Activated CD4-positive, CD25-positive, alpha-beta regulatory T cell treated with anti-CD3 and anti-CD28 coated beads, Interleukin-2, amount 50 U/mL, for 16 hours (primary cell): Measurements from ENCODE around the gene TMEM132D.

Experiments used
- DNase-seq: peaks from one replicate; pipeline ENCODE4 v3.0.0-alpha.2; 2020; ENCODE audit warnings: low read depth, low spot score

TMEM132D gene

GRCh38 chr12:129826273-129826672, 77.6 kb downstream of the TMEM132D start:
- DNase-seq: no peak

GRCh38 chr12:129825316-129825715, 78.5 kb downstream of the TMEM132D start:
- DNase-seq: no peak

- DNase-seq: no peak
Measured at GRCh38 chr12:129821964-129822363, 81.9 kb downstream of the TMEM132D start.

GRCh38 chr12:129819391-129819790, 84.4 kb downstream of the TMEM132D start:
- DNase-seq: no peak

GRCh38 chr12:129815846-129816245, 88.0 kb downstream of the TMEM132D start:
- no peak for DNase-seq

- DNase-seq: no peak
Measured at GRCh38 chr12:129811963-129812362, 91.9 kb downstream of the TMEM132D start.

- DNase-seq: no peak
Measured at GRCh38 chr12:129807136-129807535, 96.7 kb downstream of the TMEM132D start.

- no peak for DNase-seq
Measured at GRCh38 chr12:129791396-129791795, 112.4 kb downstream of the TMEM132D start.

- DNase-seq: no peak
Measured at GRCh38 chr12:129790930-129791329, 112.9 kb downstream of the TMEM132D start.

GRCh38 chr12:129790331-129790730, 113.5 kb downstream of the TMEM132D start:
- no peak for DNase-seq

- DNase-seq: no peak
Measured at GRCh38 chr12:129789921-129790320, 113.9 kb downstream of the TMEM132D start.

- no peak for DNase-seq
Measured at GRCh38 chr12:129788506-129789084, 115.2 kb downstream of the TMEM132D start.

- DNase-seq: no peak
Measured at GRCh38 chr12:129779989-129780388, 123.8 kb downstream of the TMEM132D start.

- no peak for DNase-seq
Measured at GRCh38 chr12:129779033-129779432, 124.8 kb downstream of the TMEM132D start.

GRCh38 chr12:129776977-129777667, 126.7 kb downstream of the TMEM132D start:
- DNase-seq: no peak

- no peak for DNase-seq
Measured at GRCh38 chr12:129772501-129773493, 131.0 kb downstream of the TMEM132D start.

GRCh38 chr12:129771238-129771637, 132.6 kb downstream of the TMEM132D start:
- DNase-seq: no peak

- DNase-seq: no peak
Measured at GRCh38 chr12:129765719-129766118, 138.1 kb downstream of the TMEM132D start.

- no peak for DNase-seq
Measured at GRCh38 chr12:129762436-129762835, 141.4 kb downstream of the TMEM132D start.

- no peak for DNase-seq
Measured at GRCh38 chr12:129753586-129753985, 150.2 kb downstream of the TMEM132D start.

GRCh38 chr12:129750421-129750820, 153.4 kb downstream of the TMEM132D start:
- no peak for DNase-seq

GRCh38 chr12:129746318-129746717, 157.5 kb downstream of the TMEM132D start:
- no peak for DNase-seq
